Stimulated activated CD4-positive, alpha-beta T cell treated with anti-CD3 and anti-CD28 coated beads, Interleukin-1b, Interleukin-23, amount 100 ng/mL, for 1 hour (primary cell): Measurements from ENCODE around the gene KIF7.
A peak's percentile ranks its signal among the peaks of the same experiment; 100 is the strongest.
"Not testable (repeated sequence)": the region's sequence is repeated elsewhere in the genome, so short reads cannot be mapped to it uniquely, and the experiment has no call there.

Source experiments
- DNase-seq, 2 donors: peaks; one replicate each; pipeline ENCODE4 v3.0.0-alpha.2; 2020; ENCODE audit warnings: low read depth in 2 of 2

The KIF7 gene, protein sequence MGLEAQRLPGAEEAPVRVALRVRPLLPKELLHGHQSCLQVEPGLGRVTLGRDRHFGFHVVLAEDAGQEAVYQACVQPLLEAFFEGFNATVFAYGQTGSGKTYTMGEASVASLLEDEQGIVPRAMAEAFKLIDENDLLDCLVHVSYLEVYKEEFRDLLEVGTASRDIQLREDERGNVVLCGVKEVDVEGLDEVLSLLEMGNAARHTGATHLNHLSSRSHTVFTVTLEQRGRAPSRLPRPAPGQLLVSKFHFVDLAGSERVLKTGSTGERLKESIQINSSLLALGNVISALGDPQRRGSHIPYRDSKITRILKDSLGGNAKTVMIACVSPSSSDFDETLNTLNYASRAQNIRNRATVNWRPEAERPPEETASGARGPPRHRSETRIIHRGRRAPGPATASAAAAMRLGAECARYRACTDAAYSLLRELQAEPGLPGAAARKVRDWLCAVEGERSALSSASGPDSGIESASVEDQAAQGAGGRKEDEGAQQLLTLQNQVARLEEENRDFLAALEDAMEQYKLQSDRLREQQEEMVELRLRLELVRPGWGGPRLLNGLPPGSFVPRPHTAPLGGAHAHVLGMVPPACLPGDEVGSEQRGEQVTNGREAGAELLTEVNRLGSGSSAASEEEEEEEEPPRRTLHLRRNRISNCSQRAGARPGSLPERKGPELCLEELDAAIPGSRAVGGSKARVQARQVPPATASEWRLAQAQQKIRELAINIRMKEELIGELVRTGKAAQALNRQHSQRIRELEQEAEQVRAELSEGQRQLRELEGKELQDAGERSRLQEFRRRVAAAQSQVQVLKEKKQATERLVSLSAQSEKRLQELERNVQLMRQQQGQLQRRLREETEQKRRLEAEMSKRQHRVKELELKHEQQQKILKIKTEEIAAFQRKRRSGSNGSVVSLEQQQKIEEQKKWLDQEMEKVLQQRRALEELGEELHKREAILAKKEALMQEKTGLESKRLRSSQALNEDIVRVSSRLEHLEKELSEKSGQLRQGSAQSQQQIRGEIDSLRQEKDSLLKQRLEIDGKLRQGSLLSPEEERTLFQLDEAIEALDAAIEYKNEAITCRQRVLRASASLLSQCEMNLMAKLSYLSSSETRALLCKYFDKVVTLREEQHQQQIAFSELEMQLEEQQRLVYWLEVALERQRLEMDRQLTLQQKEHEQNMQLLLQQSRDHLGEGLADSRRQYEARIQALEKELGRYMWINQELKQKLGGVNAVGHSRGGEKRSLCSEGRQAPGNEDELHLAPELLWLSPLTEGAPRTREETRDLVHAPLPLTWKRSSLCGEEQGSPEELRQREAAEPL (N-terminal part only)

DNA sequence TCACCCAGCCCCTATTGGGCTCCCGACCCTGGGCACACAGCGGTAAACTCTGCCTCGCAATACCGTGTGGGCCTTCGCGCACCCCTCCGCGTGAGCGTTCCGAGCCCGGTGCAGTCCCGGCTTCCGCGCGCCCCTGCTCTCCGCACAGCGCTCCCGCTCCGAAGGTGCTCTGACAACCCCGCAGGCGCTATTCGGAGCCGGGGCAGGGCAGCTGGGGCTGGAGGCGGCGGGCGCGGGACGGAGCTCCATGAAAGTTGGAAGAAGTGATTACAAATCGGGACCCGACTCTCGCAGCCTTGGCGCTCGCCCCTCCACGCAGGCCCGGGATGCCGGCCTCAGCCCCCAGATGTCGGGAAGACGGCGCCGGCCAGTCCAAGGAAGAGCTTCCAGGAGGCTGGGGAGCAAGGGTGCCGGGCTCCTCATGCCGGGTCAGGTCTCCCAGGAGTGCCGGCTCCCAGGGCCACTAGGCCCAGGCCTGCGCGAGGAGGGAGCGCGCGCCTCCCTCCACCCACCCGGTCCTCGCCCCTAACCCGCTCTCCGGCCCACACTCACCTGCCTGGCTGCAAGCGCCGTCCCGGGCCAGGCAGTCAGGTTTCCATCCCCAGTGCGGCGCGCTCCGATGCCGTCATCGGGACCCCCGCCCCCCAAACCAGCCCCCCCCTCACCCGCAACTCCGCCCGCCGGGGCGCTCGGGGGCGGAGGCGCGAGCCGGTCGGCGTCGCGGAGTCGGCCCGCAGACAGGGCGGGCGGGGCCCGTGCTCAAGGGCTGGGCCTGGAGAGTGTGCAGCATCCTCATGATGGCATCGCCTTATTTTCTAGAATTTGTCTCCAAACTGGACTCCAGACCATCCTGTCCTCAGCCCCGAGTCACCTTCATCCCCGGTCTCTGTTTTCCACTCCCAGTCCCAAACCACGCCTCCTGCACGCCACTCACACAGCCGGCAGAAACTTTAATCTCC is at the start of gene KIF7:
Gene KIF7 (minus strand): TSS at position 621 of the 959 bp plus-strand sequence. CDS start 2,537 bp downstream, outside the sequence.
- DNase-seq: no peak

DNA sequence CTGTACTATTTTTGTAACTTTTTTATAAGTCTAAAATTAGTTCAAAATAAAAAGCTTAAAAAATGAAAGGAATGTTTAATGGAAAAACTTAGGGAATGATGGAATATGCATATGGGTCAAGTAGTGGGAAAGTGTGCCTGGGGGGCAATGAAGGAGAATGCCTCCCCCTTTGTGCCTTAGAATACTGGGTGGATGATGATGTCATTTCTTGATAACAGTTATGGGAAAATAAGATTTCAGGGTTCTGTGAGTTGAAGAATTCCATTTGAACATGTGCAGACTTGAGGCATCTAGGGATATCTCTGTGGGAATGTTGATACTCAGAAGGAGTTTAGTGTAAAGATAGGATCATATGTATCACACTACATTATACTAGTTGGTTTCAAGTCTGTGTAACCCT is 49.1 kb upstream of the KIF7 start:
- DNase-seq: no peak

DNA sequence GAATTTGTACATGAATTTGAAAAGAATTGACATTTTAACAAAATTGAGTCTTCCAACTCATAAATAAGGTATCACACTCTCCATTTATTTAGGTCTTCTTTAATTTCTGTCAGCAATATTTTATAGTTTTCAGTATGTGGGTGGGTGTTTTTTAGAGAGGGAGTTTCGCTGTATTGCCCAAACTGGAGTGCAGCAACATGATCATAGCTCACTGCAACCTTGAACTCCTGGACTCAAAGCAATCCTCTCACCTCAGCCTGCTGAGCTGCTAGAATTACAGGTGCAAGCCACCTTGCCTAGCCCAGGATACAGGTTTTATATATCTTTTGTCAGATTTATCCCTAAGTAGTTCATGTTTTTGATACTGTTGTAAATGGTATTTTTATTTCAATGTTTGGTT is 39.9 kb upstream of the KIF7 start:
- no peak for DNase-seq

DNA sequence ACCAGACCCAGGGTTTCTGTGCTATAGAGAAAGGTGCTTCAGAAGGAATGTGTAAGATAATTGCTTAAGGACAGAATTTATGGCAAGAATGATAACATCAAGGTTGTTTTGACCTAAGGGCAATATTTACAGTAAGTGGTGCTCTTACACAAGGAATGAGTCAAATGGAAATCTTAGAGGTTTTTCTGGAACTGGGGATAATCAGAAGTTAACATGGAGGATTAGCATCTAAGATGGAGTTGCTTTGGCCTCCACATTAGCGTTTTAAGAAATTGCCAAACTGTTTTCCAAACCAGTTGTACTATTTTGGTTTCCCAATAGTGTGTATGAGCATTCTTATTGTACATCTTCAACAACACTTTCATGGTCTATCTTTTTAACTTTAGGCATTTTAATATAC is 38.4 kb upstream of the KIF7 start:
- DNase-seq: no peak

DNA sequence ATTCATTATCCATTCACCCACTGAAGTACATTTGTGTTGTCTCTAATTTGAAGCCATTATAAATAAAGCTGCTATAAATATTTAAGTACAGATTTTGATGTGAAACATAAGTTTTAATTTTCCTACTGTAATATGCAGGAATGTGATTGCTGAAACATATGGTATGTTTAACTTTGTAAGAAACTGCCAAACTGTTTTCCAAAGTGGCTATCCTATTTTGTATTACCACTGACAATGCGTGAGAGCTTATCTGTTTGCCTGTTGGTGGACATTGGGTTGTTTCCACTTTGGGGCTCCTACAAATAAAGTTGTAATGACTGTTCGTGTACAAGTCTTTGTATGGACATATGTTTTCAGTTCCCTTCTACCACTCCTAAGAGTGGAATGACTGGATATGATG is 37.8 kb upstream of the KIF7 start:
- DNase-seq: no peak

DNA sequence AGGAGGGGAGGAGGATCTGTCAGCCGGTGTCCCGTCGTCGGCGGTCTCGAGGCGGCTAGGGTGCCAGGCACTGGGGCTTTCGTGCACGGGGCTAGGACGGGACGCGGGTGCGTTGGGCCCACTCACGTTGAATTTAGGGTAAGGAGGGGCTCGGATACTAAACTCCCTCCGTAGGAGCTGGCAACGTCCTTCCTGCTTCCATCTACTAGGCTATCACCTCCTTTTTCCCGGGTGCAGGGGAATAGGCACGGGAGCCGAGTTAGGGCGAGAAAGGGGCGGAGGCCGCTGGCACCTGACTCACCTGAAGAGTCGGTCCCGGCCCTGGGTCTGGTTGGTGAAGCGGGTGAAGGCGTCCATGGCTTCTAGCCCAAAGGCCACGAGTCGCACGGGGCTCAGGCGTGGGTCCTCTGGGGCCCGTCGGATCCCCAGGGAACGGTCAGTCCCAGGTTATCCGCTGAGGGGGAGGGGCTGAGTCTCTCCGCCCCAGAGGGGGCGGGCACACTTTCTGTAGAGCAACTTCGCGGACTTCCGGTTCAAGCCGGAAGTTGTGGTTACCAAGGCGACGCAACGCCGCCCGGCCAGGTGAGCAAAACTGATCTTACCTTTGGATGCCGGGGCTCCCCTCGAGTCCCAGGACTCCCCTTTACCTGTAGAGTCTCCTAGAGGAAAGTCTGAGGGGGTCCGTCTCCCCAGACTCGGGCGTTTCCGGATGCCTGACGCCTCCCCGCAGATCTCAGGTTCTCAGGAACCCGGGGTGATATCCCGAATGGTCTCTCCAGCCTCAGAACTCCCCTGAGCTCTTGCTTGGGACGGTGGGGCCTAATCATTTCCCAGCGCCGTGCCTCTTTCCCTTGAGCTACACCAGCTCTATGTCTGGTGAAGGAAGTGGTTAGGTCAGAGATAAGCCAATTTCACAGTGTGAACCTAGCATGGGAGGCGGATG is 35.3 kb upstream of the KIF7 start, which contains the start of the genes PEX11A and WDR93:
Gene PEX11A (minus strand): TSS at position 479 of the 943 bp plus-strand sequence. CDS start 122 bp downstream, at position 357.
Gene WDR93 (plus strand): TSS at position 536 of the 943 bp plus-strand sequence. CDS start 10,936 bp downstream, outside the sequence.
- peak; percentile 20 to 60 for DNase-seq

DNA sequence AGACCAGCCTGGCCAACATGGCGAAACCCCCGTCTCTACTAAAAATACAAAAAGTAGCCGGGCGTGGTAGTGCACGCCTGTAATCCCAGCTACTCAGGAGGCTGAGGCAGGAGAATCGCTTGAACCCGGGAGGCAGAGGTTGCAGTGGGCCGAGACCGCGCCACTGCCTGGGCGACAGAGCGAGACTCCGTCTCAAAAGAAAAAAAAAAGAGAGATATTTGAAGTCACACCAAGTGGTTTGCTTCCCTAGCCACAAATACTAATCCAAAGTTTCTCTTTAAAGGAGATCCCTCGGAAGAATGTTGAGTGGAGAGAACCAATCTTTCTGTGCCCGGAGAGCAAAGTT is 34.6 kb upstream of the KIF7 start:
- DNase-seq: not testable (repeated sequence)

DNA sequence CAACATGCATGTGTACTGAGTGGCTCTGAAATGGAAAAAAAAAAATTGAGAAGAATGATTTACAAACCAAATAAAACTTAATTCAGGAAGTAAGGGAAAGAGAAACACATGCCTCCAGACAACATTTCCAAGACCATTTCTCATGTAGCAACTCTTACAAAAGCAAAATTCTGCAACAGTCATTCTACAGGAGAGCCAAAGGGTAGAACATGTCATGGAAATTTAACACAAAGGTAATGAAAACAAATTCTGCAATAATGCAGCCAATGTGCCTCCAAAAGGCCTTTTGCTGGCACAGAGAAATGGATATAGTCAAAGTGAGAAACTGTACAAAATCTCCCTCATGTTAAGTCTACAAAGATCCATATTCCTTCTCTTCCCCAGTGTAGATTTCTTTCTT is 31.3 kb upstream of the KIF7 start:
- DNase-seq: no peak

DNA sequence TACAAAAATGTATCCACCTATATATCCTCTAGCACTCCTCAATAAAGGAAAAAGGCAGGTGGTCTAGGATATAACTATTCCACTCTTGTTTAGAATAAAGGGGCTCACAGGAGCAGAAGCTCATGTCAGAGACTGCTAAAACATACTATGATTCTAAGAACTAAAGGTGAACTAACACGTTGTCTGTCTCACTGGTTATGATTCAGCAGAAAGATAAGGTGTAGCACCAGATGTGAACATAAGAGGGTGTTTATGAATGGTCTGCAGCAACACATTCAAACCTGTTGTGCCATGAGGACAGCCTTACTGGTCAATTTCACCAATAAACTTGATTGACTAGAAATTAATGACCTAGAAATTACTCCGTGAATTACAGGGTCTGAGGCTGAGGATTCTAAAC is 30.7 kb upstream of the KIF7 start:
- no peak for DNase-seq

DNA sequence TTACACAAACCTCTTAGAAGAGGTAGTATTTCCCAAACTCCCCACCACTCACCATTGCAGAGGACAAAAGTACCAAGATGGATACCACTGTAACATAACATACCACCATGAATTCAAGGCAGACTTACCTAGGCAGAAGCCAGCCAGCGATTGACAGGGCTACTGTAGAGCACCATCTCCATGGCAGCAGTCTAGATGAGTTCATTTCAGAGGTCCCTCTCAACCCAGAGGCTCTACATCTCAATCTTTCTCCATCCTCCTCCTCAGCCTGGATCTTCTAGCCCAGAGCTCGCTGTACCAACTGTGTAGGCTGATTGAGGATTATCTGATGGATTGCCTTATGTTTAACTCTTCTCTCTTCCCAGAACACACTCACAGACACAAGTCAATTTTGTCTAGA is 25.9 kb upstream of the KIF7 start:
- DNase-seq: no peak

DNA sequence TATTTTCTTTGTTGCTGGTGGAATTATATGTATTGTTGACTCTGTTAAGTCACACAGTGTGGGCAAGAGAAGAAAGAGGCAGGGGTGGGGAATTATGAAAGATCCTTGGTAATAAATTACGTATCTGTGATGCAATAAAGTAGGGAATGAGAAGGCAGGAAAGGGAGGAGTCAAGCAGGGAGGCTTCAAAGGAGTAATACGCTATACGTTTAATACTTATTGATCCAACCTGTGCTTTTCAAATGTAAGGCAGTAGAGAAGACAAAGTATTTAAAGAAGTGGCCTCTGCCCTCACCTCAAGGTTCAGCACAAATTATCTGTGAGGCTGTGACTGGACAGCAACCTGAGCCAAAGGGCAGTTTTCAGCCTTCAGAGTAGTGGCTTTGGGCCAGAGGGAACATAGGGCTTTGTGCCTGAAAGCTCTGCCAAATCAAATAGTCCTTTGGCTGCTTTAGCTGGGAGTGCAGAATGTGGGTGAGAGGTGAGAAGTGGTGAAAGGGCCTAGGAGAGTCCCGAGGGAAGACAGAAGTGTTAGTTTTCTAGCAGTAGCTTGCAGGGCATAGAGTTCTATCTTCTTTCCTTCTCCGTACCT is 25.1 kb upstream of the KIF7 start:
- no peak for DNase-seq

DNA sequence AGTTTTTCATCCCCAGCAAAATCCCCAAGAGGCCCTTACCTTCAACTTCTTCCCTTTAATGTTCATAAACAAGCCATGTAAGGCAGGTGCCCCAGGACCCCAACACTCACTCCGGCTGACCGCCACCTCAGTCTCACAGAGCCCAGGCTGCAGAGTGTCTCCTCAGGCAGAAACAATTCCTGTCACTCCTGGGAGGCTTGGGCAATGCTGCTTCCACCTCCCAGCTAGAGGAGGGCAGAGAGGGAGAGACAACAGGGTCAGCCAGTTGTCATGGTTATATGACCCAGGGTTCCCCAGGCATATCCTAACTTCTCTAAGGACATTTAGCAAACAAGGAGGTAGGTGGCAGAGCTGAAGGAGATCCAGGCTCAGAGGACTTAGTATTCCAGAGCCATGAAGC is 23.9 kb upstream of the KIF7 start, which contains the start of gene PLIN1:
Gene PLIN1 (minus strand): TSS at position 156 of the 400 bp plus-strand sequence. CDS start 1,878 bp downstream, outside the sequence.
- DNase-seq: no peak

DNA sequence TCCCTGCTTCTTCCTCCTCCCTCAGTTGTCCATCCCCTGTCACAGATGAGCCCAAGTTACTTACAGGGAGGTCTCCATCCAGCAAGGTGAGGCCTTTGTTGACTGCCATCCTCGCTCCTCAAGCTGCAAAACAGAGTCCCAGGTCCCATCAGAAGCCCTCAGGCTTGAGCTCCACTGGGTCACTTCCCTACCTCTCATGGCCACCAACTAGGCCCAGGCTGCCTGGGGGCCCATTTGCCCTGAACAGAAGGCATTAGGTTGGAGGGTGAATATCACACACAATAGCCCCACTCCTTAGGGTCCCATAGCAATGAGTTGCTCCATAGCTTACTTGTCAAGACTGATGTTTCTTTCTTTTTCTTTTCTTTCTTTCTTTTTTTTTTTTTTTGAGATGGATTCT is 22.1 kb upstream of the KIF7 start:
- DNase-seq: no peak

DNA sequence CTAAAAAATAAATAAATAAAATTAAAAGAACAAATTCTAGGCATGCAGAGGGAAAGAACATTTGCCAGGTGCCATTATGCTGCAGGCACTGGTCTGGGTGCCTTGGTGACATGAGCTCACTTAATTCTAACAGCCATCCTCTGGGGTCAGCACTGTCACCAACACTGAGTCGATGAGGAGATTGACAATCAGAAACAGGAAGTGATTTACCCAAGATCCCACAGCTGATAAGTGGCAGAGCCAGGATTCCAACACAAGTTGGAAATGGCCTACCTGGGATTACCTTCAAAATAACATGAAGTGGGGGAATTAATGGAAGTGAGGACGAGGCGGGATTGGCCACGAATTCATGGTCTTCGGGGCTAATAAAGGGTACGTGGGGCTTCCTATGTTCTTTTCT is 20.3 kb upstream of the KIF7 start:
- no peak for DNase-seq

DNA sequence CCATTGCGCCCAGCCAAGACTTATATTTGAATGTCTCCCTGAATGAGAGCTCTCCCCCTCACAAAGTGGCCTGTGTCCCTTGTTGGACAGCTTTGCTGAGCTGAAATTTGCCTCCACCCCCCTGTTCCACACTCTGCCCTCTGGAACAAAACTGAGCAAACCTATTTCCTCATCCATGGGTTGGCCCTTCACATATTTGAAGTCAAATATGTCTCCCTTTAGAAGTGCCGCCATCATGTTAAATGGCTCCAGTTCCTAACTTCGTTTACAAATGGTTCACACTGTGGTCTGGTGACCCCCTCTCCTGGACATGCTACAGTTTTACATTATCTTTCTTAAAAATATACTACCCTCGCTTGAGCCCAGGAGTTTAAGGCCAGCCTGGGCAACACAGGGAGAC is 19.3 kb upstream of the KIF7 start:
- no peak for DNase-seq

DNA sequence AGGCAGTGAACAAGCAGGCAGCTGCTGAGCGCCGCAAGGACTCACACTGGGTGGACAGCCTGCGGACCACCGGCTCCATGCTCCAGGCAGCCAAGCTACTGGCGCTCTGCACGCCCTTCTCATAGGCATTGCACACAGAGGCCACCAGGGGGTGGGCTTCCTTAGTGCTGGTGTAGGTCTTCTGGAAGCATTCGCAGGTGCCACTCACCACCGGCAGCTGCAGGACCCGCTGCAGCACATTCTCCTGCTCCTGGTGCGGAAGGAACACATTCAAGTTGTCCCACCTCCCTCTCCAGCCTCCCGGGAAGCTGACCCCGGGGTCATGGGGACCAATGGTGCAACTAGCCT is 17.9 kb upstream of the KIF7 start:
- no peak for DNase-seq

DNA sequence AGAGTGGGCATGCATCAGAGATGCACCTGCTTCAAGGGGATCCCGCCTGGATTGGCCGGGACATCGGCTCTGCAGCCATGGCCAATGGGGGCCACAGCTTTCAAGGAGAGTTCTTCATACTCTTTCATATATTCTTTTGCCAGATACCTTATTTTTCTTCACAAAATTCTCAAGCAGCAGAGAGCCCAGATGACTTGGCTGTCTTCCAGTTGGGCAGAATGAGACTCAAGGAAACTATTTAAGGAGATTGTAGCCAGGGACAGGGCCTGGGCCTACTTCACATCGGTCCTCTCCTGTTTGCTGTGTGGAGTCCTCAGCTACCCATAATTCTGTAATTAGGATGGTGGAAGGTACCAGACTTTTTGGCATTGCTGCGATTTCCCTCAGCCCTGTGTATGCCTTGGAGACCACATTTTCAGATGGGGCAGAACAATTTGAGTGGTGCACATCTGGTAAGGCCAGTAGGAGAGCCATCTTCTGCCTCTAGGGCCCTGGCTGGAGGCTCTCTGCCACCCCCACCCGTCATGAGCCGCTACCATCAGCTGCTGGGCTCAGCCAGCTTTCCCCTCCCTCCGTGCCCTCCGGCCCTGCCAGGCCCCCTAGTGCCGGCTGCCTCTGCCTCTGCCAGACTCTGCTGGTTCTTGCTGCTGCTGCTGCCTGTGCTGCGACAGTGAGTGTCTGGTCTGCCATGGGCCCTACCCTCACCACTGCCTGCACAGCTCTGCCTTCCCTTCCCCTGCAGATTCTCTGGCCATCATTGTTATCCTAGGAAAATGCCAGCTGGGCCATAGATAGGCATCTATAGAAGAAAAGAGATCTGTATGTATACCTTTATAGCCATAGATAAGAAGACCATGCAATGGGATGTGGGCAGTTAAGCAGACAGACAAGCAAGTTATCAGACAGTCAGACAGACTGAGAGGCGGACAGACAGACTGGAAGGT is 17.2 kb upstream of the KIF7 start:
- no peak for DNase-seq

DNA sequence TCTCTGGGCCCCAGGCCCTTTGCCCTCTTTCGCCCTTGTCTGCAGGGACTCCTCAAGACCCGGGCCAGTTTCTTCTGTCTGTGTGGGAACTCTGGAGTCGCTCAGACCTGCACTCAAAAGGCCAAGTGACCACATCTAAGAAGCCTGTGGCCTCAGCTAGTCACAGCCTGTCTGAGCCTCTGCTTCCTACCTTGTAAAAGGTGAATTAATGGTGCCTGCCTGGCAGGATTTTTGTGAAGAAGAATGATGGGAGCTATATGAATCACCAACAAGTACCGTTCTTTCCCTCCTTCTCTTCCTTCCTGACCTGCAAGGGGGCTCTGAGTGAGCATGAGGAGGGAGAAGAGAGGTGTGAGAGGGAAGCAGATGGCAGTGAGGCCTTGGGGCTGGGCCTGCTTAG is 16.4 kb upstream of the KIF7 start:
- no peak for DNase-seq
